Subcutaneous adipose tissue (tissue), 4 donors: ENCODE results near the gene NEURL1. TPM values are rescaled to one million over a fixed set of nuclear protein-coding genes. Genes with fewer than 3 reads are reported as not detected.

Experiments
- total RNA-seq, 4 donors: library from RNA; depleted of rRNA; stranded (reverse); fragments of >200 nt; gene quantifications; one replicate each; pipeline ENCODE4 v1.1.0, GENCODE V29; 2016
- TF ChIP-seq, protein P1 (sequence below): fragments of 450-650 bp; IDR thresholded peaks from one replicate; pipeline ENCODE4 v1.5.1; 2016; ENCODE audit warnings: low read depth, mild to moderate bottlenecking, control low read depth, antibody characterized with exemption, moderate library complexity

Gene NEURL1
- total RNA-seq, 4 donors from 2014 or later, result not detected

- TF ChIP-seq, protein P1, sequence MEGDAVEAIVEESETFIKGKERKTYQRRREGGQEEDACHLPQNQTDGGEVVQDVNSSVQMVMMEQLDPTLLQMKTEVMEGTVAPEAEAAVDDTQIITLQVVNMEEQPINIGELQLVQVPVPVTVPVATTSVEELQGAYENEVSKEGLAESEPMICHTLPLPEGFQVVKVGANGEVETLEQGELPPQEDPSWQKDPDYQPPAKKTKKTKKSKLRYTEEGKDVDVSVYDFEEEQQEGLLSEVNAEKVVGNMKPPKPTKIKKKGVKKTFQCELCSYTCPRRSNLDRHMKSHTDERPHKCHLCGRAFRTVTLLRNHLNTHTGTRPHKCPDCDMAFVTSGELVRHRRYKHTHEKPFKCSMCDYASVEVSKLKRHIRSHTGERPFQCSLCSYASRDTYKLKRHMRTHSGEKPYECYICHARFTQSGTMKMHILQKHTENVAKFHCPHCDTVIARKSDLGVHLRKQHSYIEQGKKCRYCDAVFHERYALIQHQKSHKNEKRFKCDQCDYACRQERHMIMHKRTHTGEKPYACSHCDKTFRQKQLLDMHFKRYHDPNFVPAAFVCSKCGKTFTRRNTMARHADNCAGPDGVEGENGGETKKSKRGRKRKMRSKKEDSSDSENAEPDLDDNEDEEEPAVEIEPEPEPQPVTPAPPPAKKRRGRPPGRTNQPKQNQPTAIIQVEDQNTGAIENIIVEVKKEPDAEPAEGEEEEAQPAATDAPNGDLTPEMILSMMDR, result no peak
These were observed 86.9 kb downstream of the NEURL1 start for GRCh38 chr10:103580430-103580829.

GRCh38 chr10:103581499-103581898, 88.0 kb downstream of the NEURL1 start:
- TF ChIP-seq, protein P1, result no peak

DNA sequence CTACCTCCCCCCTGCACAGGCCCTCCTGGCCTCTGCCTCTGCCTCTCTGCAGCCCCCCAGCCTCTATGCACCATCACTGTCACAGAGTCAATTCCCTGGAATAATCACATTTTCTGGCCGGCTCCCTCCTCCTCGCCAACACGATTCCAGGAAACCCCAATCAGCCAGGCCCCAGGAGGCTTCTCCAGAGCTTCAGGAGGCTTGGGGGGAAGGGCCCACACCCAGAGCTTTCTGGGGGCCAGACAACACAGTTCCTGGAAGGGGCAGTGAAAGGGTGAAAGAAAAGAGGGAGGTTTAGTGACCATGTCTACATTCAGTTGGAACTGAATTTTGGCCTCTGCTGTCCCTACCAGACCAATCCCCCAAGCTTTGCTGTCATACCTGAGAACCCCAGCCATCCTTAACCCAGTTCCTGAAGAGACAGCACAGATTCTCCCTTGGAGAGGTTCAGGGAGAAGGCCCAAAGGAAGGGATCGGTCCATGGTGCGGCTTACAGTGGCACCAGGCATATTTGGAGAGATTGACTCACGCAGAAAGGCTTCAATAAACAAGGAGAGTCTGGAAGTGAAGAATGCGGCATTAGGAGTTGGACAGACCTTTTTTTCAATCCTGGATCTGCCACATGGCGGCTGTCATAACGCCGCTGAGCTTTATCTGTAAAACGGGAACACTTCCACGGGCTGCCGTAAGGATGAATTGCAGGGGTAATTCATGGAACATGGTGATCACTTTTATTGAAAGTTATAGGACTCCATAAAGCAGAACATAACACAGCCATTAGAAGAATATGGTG, 89.0 kb downstream of the NEURL1 start:
- TF ChIP-seq, protein P1, result no peak

GRCh38 chr10:103583871-103584215, 90.3 kb downstream of the NEURL1 start:
- TF ChIP-seq, protein P1, result no peak

DNA sequence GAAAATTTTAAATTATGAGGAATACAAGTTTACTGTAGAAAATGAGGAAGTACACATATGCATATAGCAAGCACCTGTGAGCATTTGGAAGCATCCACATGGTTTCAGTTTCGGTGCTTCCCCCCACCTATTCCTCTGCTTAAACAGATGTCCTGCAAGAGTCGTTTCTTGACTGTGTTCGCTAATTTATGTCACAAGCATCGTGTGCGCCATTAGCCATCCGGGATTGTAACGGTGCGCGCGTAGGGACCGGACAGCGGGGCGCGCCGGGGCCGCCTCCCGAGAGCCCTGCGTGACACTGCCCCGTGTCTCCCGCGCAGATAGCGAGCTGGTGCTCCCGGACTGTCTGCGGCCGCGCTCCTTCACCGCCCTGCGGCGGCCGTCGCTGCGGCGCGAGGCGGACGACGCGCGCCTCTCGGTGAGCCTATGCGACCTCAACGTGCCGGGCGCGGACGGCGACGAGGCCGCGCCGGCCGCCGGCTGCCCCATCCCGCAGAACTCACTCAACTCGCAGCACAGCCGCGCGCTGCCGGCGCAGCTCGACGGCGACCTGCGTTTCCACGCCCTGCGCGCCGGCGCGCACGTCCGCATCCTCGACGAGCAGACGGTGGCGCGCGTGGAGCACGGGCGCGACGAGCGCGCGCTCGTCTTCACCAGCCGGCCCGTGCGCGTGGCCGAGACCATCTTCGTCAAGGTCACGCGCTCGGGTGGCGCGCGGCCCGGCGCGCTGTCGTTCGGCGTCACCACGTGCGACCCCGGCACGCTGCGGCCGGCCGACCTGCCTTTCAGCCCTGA, 90.9 kb downstream of the NEURL1 start:
- TF ChIP-seq, protein P1, result no peak

DNA sequence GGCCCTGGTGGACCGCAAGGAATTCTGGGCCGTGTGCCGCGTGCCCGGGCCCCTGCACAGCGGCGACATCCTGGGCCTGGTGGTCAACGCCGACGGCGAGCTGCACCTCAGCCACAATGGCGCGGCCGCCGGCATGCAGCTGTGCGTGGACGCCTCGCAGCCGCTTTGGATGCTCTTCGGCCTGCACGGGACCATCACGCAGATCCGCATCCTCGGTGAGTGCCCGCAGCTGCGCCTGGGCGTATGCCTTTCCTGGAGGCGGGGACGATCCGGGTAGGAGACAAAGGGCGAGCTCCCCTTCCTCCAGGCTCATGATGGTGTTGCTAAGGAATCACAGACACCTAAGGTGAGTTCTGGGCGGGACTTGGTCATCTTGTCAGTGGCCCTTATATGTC, 91.5 kb downstream of the NEURL1 start:
- TF ChIP-seq, protein P1, result no peak

- TF ChIP-seq, protein P1, result no peak
These were observed 93.6 kb downstream of the NEURL1 start for GRCh38 chr10:103587073-103587472.
